ENCODE data around the gene IGFBPL1.
A peak's percentile ranks its signal among the peaks of the same experiment; 100 is the strongest.

Gene IGFBPL1

DNA sequence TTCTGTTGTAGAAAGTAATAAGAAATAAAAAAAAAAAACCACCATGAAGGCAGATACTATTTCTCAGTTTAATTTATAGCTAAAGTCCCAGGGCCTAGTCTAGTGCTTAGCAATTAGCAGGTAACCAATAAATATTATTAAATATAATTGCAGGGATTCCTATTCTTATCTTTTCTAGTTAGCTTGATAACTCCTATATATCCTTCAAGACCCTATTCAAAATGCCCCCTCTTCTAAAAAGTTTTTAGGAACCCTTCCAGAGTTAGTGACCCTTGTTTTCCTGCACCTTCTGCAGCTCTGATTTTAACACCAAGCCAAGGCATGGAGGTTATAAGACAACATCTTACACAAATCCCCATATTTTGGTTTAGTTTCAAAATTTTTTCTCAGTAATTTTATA, 56.4 kb downstream of the IGFBPL1 start:
- ChIA-PET CTCF (interaction anchor here (0.5 to 0.7 kb wide), 2 partner anchors 463 to 533 kb away, joined by 3 read pairs; no protein-coding TSS in a partner anchor), POLR2A (ENCODE audit: low non-redundant PET) (interaction anchor here (0.6 kb wide), 1 partner anchor 135 kb away, joined by 3 read pairs; no protein-coding TSS in a partner anchor)
- TF ChIP-seq, protein P1, sequence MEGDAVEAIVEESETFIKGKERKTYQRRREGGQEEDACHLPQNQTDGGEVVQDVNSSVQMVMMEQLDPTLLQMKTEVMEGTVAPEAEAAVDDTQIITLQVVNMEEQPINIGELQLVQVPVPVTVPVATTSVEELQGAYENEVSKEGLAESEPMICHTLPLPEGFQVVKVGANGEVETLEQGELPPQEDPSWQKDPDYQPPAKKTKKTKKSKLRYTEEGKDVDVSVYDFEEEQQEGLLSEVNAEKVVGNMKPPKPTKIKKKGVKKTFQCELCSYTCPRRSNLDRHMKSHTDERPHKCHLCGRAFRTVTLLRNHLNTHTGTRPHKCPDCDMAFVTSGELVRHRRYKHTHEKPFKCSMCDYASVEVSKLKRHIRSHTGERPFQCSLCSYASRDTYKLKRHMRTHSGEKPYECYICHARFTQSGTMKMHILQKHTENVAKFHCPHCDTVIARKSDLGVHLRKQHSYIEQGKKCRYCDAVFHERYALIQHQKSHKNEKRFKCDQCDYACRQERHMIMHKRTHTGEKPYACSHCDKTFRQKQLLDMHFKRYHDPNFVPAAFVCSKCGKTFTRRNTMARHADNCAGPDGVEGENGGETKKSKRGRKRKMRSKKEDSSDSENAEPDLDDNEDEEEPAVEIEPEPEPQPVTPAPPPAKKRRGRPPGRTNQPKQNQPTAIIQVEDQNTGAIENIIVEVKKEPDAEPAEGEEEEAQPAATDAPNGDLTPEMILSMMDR (conservative IDR thresholded peaks at IDR 0.05; ENCODE audit: low read depth): no peak
- DNase-seq (ENCODE audit: low spot score): no peak
- H3K27ac ChIP-seq: no peak overlapping the region

DNA sequence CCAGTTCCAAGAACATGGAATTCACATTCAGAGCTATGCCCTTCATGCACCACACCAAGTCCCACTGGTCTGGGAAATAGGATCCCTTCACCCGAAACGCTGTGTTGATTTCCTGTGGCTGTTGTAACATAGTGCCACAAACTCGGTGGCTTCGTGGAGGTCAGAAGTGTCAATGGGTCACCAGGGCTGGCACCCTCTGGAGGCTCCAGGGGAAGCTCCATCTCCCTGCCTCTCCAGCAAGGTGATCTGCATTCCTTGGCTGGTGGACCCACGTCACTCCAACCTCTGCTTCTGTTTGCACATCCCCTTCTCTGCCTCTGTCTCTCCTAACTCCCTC, 60.7 kb downstream of the IGFBPL1 start:
- DNase-seq (ENCODE audit: low spot score): no peak
- TF ChIP-seq, protein P1 (conservative IDR thresholded peaks at IDR 0.05; ENCODE audit: low read depth): no peak
- ChIA-PET CTCF (interaction anchor here (0.6 to 1.1 kb wide), 3 partner anchors 100 to 655 kb away, joined by 3 to 5 read pairs (median 4); no protein-coding TSS in a partner anchor), POLR2A (ENCODE audit: low non-redundant PET) (no interaction called here)
- no peak overlapping the region for H3K27ac ChIP-seq

DNA sequence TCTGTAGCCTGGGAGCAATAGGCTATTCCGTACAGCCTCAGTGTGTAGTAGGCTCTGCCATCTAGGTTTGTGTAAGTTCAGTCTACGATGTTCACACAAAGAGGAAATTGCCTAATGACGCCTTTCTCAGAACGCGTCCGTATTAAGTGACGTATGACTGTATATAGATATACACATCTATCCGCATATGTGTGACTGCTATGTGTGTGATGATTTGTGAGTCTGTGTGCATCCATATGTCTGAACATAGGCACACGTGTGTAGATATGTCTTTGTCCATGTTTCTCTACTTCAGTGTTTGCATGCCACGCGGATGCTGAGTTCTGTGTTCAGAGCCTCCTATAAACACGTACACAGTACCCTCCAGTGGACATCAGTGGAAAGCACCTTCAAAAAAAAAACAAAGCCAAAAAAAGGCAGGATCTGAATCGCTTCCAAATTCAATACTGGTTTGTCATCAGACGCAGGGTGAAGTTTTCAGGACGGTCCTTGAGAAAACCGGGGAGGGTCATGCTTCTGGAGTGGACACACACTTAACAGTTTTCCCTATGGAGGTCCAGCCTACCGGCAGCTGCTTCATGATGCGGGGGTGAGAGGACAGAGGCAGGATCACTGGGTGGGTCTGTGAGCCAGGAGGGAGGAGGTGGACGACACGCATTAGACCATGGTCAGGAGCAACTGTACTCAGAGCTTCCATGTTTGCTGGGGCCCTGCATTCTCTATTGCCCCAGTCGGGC, 61.2 kb downstream of the IGFBPL1 start:
- ChIA-PET CTCF (interaction anchor here (0.6 to 1.1 kb wide), 2 partner anchors 275 to 654 kb away, joined by 4 to 5 read pairs; no protein-coding TSS in a partner anchor), POLR2A (ENCODE audit: low non-redundant PET) (no interaction called here)
- no peak overlapping the region for H3K27ac ChIP-seq
- DNase-seq (ENCODE audit: low spot score): peak; percentile 76
- TF ChIP-seq, protein P1 (conservative IDR thresholded peaks at IDR 0.05; ENCODE audit: low read depth): peak; percentile 72

DNA sequence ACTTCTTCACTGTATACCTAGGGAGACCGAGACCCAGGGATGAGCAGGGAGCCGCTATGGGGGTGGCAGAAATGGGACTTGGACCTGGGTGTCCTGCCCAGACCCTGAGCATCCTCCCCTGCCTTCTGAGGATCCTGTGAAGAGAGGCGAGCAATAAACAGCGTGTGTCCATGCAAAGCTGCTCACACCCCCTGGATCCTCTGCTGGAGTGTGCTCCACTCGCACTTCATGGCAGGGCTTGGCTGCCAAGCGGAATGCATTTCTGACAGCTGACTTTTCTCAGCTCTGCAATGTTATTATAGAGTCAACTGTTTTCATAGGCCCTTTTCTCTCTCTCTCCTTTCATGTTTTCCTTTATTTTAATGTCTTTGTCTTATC, 62.8 kb downstream of the IGFBPL1 start:
- no peak overlapping the region for H3K27ac ChIP-seq
- TF ChIP-seq, protein P1 (conservative IDR thresholded peaks at IDR 0.05; ENCODE audit: low read depth): no peak
- CTCF ChIA-PET: no interaction called here
- POLR2A ChIA-PET (ENCODE audit: low non-redundant PET): no interaction called here
- no peak for DNase-seq (ENCODE audit: low spot score)

DNA sequence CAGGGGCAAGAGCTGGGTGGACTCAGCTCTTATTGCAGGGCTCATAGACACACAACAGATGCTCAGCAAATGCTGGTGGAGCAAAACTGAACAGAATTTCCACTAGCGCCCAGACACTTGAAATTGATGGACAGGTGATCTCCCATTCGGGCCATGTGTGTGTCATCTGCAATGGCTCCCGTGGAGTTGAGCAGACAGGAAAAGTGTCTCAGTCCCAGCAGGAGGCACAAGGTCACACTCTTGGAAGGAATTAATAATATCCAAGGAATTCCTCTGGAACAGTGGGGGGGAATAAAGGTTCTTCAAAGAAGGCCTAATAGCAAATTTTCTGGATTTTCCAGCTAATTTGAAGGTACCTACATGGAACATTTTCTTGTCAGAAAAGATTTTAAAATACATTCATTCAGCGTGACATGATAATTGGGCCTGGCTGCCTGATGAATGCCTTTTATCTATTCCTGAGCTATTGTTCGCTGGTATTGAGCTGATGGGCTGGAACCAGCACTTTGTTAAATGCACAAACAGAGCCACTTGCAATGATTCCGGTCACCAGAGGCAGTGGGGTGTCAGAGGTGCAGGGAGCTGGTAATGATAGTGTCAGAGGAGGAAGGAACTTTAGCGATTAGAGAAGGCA, 63.3 kb downstream of the IGFBPL1 start:
- DNase-seq (ENCODE audit: low spot score): no peak
- no peak overlapping the region for H3K27ac ChIP-seq
- TF ChIP-seq, protein P1 (conservative IDR thresholded peaks at IDR 0.05; ENCODE audit: low read depth): no peak
- POLR2A ChIA-PET (ENCODE audit: low non-redundant PET): no interaction called here
- CTCF ChIA-PET: no interaction called here

DNA sequence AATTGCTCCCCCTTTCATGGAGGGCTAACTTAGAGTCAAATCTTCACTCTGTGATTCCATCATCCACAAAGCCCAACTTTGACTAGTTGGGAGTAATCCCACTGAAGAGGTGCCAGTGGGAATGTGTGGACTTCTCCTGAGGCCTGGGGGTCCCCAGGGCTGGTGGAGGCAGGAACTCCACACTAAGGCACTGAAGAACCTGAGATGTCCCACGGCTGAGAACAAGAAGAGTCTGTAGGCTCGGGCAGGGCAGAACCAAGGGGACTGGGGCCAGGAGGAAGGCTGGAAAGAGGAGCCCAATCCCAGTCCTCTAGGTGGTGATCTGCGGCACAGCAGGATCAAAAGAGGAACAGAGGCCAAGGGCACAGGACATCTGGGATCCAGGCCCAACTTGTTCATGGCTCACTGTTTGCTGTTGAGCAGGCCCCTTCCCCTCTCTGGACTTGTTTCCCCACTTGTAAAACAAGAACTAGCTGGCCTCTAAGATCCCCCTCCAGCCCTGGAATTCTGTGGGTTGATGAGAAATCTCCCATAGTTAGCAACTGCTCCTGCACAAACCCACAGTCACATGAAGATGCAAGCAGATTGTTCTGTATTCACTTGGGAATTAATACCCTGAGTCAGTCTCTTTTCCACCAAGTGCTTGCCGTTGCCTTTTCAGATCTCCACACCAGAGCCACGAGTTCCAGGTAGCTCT, 64.4 kb downstream of the IGFBPL1 start:
- TF ChIP-seq, protein P1 (conservative IDR thresholded peaks at IDR 0.05; ENCODE audit: low read depth): no peak
- CTCF ChIA-PET: no interaction called here
- DNase-seq (ENCODE audit: low spot score): no peak
- POLR2A ChIA-PET (ENCODE audit: low non-redundant PET): no interaction called here
- H3K27ac ChIP-seq: no peak overlapping the region
